Pons (tissue), 1 donor: ENCODE measurements around the gene MRPS27.
A peak's percentile ranks its signal among the peaks of the same experiment; 100 is the strongest.

ENCODE experiments used
- DNase-seq: peaks from one replicate; pipeline ENCODE4 v3.0.0-alpha.2; 2016; ENCODE audit warnings: low spot score

MRPS27 gene

DNA sequence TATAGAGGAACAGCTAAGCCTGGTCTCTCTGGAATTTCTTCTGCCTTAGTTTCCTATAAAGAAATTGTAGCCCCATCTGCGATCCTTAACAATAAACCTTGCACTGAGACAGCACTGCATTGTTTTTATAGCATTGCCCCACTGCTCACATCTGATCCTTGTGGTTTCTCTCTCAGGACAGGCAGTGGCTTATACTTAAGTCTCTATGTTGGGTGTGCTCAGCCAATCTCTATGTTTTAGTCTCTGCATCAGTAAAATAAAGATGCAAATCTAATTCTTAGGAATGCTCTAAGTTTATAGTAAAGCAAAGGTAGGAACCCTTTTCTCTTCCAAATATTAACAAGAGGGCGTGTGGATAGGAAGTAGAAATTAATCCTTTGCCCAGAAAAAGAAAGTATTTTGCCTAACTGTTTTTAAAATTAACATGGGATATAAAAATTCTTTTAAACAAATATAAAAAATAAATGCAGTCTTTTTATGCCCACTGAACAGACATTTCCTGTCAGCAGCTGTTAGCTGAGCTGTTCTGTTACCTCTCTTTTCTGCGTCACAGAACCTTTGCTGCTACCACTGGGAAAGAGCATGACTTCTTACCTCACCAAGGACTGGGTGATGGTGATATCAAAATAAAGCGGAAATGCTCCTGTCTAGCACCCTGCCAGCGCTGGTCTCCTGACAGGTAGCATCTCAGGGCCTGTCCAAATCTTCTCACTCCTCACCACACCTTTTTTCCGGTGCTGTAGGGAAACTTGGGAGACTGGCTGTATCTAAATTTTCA is 29.5 kb downstream of the MRPS27 start:
- DNase-seq: no peak

DNA sequence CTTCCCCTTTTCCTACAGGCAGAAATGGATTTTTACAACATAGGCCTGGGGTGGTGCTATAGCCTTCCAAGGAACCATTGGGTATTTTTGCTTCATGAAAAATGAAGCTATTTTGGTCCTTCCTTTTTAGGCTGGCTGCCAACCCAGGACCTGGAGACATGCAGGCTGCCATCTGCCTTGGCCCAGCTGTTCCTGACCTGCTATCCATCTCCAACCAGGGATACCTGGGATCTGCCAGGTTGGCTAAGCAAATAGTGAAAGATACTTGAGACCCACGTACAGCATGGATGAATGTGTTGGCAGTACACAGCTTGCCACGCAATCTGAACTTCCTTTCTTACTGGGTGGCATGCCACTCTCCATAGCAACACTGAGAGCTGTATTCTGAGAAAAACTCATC is 31.1 kb downstream of the MRPS27 start:
- DNase-seq: no peak

DNA sequence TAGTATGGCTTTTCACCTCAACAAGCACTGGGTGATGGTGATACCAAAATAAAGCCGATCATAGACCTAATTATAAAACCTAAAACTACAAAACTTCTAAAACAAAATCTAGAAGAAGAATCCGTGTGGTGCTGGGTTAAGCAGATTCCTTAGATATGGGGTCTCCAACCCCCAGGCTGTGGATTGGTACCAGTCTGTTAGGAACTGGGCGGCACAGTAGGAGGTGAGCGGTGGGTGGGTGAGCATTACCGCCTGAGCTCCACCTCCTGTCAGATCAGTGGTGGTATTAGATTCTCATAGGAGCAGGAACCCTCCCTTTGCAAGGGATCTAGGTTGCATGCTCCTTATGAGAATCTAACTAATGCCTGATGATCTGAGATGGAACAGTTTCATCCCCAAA is 33.2 kb downstream of the MRPS27 start:
- DNase-seq: no peak

DNA sequence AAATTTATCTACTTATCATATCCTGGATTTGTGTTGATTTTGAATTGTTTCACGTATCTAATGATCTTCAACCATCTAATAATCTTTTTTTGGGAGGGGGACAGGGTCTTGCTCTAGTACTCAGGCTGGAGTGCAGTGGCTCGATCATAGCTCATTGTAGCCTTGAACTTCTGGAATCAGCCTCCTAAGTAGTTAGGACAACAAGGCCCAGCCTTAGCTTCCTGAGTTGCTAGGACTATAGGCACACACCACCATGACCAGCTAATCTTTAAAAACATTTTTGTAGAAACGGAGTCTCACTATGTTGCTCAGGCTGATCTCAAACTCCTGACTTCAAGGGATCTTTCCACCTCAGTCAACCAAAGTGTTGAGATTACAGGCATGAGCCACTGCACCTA is 34.6 kb downstream of the MRPS27 start:
- no peak for DNase-seq

DNA sequence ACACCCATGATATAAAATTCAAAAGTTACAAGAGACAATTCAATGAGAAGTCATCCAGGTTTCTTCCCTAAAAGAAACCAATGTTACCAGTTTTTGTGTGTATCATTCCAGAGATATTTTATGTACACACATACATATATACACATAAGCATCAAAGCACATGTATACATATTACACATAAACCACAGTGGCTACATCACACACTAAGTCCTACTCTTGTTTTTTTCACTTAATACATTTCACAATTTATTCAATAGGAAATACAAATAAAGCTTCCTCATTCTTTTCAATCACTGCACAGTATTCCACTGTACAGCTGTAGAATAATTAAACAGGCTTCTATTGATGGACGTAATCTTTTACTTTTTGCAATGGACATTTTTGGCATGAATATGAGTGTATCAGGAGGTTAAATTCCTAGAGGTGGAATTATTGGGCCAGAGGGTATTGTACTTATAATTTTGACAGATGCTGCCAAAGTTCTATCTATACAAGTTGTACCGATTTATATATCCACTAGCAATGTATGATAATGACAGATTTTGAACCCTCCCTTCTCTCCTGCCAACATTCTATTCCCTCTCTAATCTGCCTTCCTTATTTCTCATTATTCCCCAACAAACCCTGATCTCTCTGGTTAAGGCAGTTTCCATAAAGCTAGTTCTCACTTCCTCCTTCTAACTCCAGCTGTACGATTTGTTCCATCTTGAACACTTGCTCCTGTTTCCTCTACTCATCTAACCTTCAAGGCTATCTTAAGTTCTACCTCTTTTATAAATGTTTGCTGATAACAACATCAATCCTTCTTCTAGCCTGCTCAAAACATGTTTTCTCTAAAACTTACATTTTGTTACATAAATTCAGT is 35.2 kb downstream of the MRPS27 start:
- peak; percentile 54 for DNase-seq

DNA sequence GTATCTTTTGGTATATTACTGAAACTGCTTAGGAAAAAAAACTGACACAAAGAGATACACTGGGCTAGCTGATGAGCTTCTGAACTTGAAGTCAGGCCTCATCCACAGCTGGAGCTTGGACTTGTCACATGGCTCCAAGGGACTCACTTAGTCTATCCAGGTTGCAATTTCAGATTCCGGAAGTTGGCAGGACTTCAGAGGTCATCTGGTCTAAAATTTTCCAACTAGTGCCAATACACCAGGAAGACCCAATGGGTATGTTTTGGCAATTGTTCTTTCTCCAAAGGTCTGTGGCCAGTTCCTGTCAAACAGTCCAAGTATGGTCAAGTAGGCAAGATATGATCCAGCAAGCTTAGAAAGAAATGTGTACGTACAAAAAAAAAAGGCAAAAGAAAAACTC is 36.7 kb downstream of the MRPS27 start:
- DNase-seq: no peak

DNA sequence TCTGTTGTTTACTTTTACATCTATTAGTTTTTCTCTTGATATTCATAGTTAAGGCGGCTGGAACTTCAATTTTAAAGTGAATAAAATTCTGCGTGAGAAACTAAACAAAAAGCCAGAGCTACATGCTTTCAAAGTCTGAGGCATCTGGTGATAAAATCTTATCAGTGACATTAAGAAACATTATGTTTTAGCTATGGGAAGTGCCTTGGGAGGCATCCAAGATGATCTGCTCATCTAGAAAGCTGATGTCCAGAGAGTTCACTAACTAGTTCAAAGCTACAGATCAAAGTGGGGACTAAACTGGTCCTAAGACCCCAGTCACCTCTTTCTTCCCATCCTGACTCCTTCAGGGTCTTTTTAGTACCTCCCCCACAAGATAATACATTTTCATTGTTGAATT is 37.2 kb downstream of the MRPS27 start:
- DNase-seq: no peak

DNA sequence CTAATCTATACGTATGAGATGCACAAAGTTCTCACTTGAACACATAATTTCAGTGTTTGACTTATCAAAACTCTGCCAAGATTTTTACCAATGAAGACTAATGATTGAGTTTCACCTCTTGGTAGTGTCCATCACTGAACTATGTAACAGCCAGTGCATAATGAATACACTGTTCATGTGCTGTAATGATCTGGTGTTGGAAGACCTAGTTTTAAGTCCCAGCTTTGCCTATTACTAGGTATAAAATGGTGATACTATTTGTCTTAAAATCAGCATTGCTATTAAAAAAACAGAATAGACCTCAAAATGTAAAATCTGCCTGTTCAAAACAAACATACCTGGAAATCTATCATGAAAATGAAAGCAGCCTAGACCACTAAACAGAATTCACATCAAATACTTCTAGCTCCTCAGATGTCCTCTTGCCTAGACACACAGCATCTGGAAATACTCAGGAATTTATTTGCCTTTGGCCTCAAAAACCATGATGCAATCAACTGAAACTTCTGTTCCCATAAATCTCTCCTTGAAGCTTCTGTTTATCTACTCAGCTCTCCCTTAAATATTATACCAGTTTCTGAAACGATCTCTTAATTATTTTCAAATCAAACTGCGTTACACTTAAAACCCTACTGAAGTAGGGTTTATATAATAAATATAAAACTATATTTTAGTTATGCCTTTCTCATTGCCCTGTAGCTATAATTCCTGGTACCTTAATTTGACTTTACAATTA is 38.1 kb downstream of the MRPS27 start:
- no peak for DNase-seq

DNA sequence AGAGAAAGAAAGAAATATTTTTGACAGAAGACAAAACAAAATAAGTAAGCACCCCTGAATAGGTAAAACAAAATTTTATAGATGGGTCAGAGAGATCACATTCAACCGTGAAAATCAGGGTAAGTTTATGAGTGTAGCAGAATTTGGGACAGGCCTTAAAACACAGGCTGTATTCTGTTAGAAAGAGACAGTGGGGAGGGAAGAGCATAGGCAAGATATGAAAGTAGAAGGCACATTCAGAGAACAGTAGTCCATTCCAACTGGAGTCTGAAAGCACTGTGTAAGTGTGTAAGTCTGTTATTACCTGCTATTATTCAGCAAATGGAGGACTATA is 38.6 kb downstream of the MRPS27 start:
- no peak for DNase-seq

DNA sequence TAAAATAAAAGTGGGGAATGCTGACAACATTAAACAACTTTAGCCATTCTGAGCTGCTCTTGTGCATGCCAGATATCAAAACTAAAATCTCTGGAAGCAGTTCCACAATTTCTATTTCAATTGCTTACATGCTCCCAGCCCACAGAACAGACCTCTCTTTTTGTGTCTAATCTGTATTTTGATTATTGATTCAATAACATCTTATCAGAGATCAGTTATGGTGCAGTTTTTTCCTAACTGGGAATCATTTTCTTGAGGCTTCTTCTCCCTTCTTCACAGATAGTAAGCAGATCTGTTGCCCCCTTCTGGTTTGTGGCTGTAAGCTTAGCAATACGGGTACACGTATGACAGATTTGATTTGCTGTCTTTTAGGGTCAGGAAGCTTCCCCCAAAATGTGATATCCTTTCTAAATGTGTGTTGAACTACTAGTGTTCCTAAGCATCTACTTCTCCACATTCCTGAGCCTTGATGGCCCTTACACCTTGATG is 39.4 kb downstream of the MRPS27 start:
- DNase-seq: peak; percentile 80

DNA sequence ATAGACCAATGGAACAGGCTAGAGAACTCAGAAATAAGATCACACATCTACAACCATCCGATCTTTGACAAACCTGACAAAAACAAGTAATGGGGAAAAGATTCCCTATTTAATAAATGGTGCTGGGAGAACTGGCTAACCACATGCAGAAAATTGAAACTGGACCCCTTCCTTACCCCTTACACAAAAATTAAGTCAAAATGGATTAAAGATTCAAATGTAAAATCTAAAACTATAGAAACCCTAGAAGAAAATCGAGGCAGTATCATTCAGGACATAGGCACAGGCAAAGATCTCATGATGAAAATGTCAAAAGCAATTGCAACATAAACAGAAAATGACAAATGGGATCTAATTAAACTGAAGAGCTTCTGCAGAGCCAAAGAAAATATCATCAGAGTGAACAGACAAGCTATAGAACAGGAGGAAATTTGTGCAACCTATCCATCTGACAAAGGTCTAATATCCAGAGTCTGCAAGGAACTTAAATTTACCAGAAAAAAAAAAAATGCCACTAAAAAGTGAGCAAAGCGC is 43.8 kb downstream of the MRPS27 start:
- no peak for DNase-seq

DNA sequence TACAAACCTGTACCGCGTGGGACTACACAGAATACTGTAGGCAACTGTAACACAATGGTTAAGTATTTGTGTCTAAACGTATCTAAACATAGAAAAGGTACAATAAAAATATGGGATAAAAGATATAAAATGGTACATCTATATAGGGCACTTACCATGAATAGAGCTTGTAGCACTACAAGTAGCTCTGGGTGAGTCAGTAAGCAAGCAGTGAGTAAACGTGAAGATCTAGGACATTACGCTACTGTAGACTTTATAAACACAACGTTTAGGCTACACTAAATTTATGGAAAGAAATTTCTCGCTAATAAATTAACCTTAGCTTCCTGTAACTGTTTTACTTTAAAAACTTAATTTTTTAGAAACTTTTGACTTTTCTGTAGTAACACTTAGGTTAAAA is 46.5 kb downstream of the MRPS27 start:
- DNase-seq: no peak

DNA sequence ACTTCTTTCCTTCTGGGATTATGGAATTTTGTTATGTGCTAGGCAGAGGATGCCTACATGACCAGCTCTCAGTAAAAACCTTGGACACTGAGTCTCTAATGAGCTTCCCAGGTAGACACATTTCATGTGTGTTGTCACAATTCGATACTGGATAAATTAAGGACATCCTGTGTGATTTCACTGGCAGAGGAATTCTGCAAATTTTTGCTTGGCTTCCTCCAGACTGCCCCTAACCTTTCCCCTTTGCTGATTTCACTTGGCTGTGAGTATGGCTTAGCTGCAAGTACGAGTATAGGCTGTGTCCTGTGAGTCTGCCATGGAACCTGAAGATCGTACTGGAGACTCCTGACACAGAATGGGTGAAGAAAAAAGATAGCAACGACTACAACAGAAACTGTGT is 47.6 kb downstream of the MRPS27 start:
- no peak for DNase-seq

DNA sequence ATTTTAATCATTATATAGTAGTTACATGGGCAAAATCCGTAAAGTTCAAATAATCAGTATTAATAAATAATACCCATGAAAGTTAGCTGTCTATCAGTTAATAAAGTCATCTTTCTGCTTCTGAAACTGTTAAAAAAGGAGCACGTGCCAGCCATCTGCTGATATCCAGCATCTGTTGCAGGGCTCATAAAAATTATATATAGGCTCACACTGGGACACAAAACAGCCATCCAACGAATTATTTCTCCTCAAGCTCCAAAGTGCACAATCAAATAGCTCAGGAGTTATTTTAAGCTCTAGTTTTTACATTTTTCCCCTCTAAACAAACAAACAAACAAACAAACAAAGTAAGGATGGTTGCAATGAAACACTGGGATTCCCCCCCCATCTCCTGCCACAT is 48.3 kb downstream of the MRPS27 start:
- DNase-seq: no peak

DNA sequence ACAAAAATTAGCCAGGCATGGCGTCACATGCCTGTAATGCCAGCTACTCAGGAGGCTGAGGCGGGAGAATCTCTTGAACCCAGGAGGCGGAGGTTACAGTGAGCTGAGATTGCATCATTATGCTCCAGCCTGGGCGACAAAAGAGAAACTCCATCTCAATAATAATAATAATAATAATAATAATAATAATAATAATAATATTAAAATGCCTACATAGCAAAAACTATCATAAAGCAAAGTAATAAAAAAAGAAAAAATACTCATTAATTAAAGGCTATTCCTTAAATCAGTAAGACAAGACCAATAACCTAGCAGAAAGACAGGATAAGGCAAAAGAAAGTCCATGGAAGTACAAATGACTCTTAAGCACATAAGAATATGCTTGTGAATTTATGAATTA is 50.0 kb downstream of the MRPS27 start:
- no peak for DNase-seq

DNA sequence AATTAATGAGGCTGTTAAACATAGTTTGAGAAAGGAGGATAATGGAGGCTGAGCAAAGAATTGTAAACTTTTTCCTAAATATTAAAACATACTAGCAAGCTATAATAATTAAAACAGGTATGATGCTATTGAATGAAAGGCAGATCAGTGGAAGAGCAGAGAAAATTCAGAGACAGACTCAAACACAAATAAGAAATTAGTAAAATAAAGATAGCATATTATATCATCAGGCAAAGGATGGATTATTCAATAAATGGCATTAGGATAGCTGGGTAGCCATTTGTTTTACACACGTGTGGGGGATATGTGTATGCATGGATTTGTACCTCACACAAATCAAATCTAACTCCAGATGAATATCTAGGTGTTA is 50.6 kb downstream of the MRPS27 start:
- no peak for DNase-seq

DNA sequence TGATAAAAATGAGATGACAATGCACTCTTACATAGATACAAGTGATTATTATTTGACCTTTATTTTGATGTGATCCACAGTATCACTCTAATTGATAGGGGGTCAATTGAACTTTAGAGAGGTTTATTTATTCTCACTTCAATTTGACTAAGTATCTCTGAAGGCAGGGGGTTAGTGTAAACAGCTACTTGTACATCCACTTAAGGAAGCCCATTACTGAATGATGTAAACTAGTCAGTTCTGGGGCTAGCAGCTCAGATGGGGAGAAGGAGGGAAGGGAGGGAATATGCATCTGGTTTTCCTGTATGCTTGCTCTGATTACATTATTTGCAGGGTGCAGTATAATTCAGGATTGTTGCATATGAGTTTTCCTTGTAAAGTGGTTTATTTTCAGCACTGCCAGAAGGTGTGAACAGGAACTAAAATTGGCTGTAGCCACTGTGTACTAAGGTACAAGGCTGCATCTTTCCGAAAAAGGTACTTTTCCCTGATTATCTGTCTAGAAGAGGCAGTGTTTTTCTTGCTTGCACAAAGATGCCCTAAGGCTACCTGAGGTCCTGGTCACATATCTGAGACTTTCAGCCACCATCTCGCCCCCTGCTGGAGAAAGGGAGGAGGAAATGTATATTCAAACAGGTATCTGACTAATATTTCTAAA is 51.2 kb downstream of the MRPS27 start:
- DNase-seq: peak; percentile 41

DNA sequence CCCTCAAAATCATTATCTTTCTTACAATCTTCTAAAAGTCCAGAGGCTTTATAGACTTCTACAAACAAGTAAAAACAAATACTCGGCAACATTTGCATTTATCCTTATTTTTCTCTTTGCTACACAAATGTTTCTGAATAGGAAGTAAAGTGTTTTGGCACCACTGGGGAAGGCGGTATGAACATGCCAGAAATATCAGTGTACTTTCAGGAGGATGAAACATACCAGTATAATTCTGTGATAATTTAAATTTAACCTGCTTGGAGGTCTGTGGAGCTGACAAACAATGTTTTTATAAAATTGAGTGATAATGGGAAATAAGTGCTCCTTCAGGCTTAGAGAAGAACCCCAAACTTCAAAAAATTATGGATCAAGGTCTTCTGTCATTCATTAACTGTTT is 51.8 kb downstream of the MRPS27 start:
- DNase-seq: no peak

DNA sequence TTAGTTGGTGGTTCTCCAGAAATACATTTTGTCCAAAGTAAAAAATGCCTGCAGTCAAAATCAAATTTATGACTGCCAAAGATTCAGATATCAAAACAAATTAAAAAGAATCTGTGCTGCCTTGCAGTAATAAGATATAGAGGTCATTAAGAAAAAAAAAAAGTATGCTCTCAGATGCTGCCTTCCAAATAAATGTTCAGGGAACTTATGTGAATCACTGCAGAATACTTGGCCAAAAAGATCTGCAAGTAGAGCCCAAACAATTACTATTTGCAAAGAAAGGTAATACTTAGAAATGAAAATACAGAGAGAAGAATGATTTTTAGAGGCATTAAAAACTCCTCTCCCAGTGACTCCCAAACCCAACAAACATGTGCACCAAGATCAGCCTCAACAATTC is 52.4 kb downstream of the MRPS27 start:
- DNase-seq: no peak

DNA sequence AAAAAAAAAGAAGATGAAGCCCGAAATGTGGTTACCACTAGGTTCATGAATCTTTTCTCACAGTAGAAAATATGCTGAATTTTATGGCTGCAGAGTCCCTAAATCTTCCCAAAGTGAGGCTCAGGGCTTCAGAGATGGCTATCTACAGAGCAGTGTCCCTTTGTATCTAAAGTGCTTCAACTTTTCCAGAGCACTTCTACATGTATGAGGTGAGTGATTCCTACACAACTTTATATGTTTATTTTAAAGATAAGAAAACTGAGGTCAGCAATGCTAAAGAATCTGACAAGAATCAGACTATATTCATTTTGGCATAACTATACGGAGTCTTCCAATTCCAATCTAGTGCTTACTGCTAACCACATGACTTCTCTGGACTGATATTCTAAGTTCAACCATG is 53.2 kb downstream of the MRPS27 start:
- DNase-seq: no peak

DNA sequence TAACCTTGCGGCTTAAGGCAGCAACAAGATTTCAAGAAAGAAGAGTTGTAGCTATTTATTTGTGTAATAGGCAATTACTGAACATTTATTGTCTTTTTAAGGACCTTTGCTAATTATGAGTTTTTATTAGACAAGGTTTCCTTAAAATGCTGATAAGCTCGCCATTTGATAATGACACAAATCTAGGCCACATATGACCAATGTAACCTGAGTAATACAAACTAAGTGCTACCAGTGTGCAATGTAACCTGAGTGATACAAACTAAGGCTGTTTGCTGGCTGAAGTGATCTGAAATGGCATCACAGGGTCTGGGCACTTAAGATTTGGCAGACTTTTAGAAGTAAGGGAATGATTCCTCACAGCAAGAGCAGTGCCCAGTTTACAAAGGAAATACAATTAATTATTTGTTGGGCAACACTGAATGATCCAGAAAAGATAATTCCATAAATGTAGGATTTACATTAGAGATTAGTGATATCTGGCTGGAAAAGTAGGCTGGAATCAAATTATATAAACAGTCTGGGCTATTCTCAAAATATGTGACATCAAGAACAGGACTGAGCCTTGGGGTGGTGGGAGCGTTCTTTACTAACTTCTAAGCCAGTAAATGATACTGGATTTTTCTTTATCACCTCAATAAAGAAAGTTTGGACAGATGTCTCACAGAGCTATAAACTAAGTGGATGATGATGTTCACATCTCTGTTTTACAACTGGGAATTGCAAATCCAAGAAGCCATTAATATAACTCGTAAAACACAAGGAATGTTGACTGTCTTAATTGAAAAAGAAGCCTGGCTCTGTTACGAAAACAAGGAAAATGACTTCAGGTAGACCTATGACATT is 54.8 kb downstream of the MRPS27 start:
- DNase-seq: no peak
